ENCODE data around the gene S100A1. TPM values are rescaled to one million over a fixed set of nuclear protein-coding genes. Genes with fewer than 3 reads are reported as not detected.
A peak's percentile ranks its signal among the peaks of the same experiment; 100 is the strongest.
"Not testable (repeated sequence)": the region's sequence is repeated elsewhere in the genome, so short reads cannot be mapped to it uniquely, and the experiment has no call there.

The S100A1 gene
- total RNA-seq, 1 experiment from 2014 or later: 18.1 TPM

GRCh38 chr1:153636312-153636711, 8.1 kb downstream of the S100A1 start:
- POLR2A ChIA-PET: no interaction called here
- Mint-ChIP-seq H3K4me3 (ENCODE audit: unreplicated experiment) (peak overlapping the region; percentile 49), H3K9me3 (ENCODE audit: unreplicated experiment) (peaks cover 5% of the 10 kb centered on the region), H3K27ac (ENCODE audit: unreplicated experiment) (no peak overlapping the region), H3K36me3 (ENCODE audit: insufficient read depth, unreplicated experiment) (peaks cover 74% of the 10 kb centered on the region), H3K4me1 (ENCODE audit: low read depth, unreplicated experiment) (peaks cover 20% of the 10 kb centered on the region), H3K27me3 (ENCODE audit: insufficient read depth, unreplicated experiment) (no peaks in the 10 kb centered on the region)
- BruUV-seq (replicated peaks): no TSS peak
- no peak for DNase-seq
- H3K4me1 ChIP-seq: peaks cover 8% of the 10 kb centered on the region
- CTCF ChIA-PET: no interaction called here
- peaks cover 4% of the 10 kb centered on the region for H3K36me3 ChIP-seq (ENCODE audit: control insufficient read depth, insufficient read depth, low read length)
- no peaks in the 10 kb centered on the region for H3K9me3 ChIP-seq
- no peaks in the 10 kb centered on the region for H3K27me3 ChIP-seq (replicated peaks; ENCODE audit: control insufficient read depth, insufficient read depth, low read length)
- no peak for TF ChIP-seq CTCF (IDR thresholded peaks at IDR 0.05; ENCODE audit: insufficient read depth in 1 of 2, low read depth in 1 of 2, low read length in 1 of 2, severe bottlenecking in 1 of 2, unreplicated experiment in 1 of 2)
- H3K4me3 ChIP-seq (ENCODE audit: low read depth, low read length): no peak overlapping the region
- intact Hi-C loops (cut with micrococcal nuclease; ENCODE audit: unreplicated experiment): no loop called here

- H3K4me3 Mint-ChIP-seq (ENCODE audit: unreplicated experiment): no peak overlapping the region
- no peaks in the 10 kb centered on the region for H3K27me3 Mint-ChIP-seq (ENCODE audit: insufficient read depth, unreplicated experiment)
- BruUV-seq (replicated peaks): no TSS peak
- no peaks in the 10 kb centered on the region for H3K9me3 ChIP-seq
- H3K9me3 Mint-ChIP-seq (ENCODE audit: unreplicated experiment): no peaks in the 10 kb centered on the region
- POLR2A ChIA-PET: no interaction called here
- H3K4me3 ChIP-seq (ENCODE audit: low read depth, low read length): no peak overlapping the region
- H3K27me3 ChIP-seq (replicated peaks; ENCODE audit: control insufficient read depth, insufficient read depth, low read length): no peaks in the 10 kb centered on the region
- DNase-seq: no peak
- H3K4me1 Mint-ChIP-seq (ENCODE audit: low read depth, unreplicated experiment): peaks cover 19% of the 10 kb centered on the region
- intact Hi-C loops (cut with micrococcal nuclease; ENCODE audit: unreplicated experiment): no loop called here
- H3K27ac Mint-ChIP-seq (ENCODE audit: unreplicated experiment): no peak overlapping the region
- H3K36me3 ChIP-seq (ENCODE audit: control insufficient read depth, insufficient read depth, low read length): peaks cover 7% of the 10 kb centered on the region
- TF ChIP-seq CTCF (IDR thresholded peaks at IDR 0.05; ENCODE audit: insufficient read depth in 1 of 2, low read depth in 1 of 2, low read length in 1 of 2, severe bottlenecking in 1 of 2, unreplicated experiment in 1 of 2): no peak
- H3K36me3 Mint-ChIP-seq (ENCODE audit: insufficient read depth, unreplicated experiment): peaks cover 94% of the 10 kb centered on the region
- CTCF ChIA-PET: interaction anchor here (0.6 kb wide), 1 partner anchor 25 kb away, joined by 3 read pairs; the partner anchor contains the start of gene S100A16
- H3K4me1 ChIP-seq: peaks cover 3% of the 10 kb centered on the region
Measured at GRCh38 chr1:153638261-153638660, 10.0 kb downstream of the S100A1 start.

- no peak overlapping the region for H3K4me3 Mint-ChIP-seq (ENCODE audit: unreplicated experiment)
- Histone ChIP-seq H3K36me3 (ENCODE audit: control insufficient read depth, insufficient read depth, low read length) (peaks cover 7% of the 10 kb centered on the region), H3K4me3 (ENCODE audit: low read depth, low read length) (no peak overlapping the region), H3K4me1 (peaks cover 4% of the 10 kb centered on the region), H3K27me3 (replicated peaks; ENCODE audit: control insufficient read depth, insufficient read depth, low read length) (no peaks in the 10 kb centered on the region), H3K9me3 (no peaks in the 10 kb centered on the region)
- H3K9me3 Mint-ChIP-seq (ENCODE audit: unreplicated experiment): no peaks in the 10 kb centered on the region
- DNase-seq: no peak
- no peak overlapping the region for H3K27ac Mint-ChIP-seq (ENCODE audit: unreplicated experiment)
- intact Hi-C loops (cut with micrococcal nuclease; ENCODE audit: unreplicated experiment): no loop called here
- no peak for TF ChIP-seq CTCF (IDR thresholded peaks at IDR 0.05; ENCODE audit: insufficient read depth in 1 of 2, low read depth in 1 of 2, low read length in 1 of 2, severe bottlenecking in 1 of 2, unreplicated experiment in 1 of 2)
- no TSS peak for BruUV-seq (replicated peaks)
- peaks cover 29% of the 10 kb centered on the region for H3K4me1 Mint-ChIP-seq (ENCODE audit: low read depth, unreplicated experiment)
- ChIA-PET CTCF (no interaction called here), POLR2A (interaction anchor here (0.6 kb wide), 1 partner anchor 295 kb away, joined by 3 read pairs; no protein-coding TSS in a partner anchor)
- H3K36me3 Mint-ChIP-seq (ENCODE audit: insufficient read depth, unreplicated experiment): peaks cover 94% of the 10 kb centered on the region
- H3K27me3 Mint-ChIP-seq (ENCODE audit: insufficient read depth, unreplicated experiment): no peaks in the 10 kb centered on the region
Measured at GRCh38 chr1:153639280-153639679, 11.0 kb downstream of the S100A1 start.

GRCh38 chr1:153640213-153640612, 12.0 kb downstream of the S100A1 start:
- intact Hi-C loops (cut with micrococcal nuclease; ENCODE audit: unreplicated experiment); CTCF ChIA-PET; H3K4me3 Mint-ChIP-seq (ENCODE audit: unreplicated experiment); H3K27me3 ChIP-seq (replicated peaks; ENCODE audit: control insufficient read depth, insufficient read depth, low read length); BruUV-seq (replicated peaks); H3K4me3 ChIP-seq (ENCODE audit: low read depth, low read length); H3K27me3 Mint-ChIP-seq (ENCODE audit: insufficient read depth, unreplicated experiment); H3K9me3 Mint-ChIP-seq (ENCODE audit: unreplicated experiment); H3K36me3 ChIP-seq (ENCODE audit: control insufficient read depth, insufficient read depth, low read length); DNase-seq; H3K9me3 ChIP-seq; H3K4me1 ChIP-seq; H3K27ac Mint-ChIP-seq (ENCODE audit: unreplicated experiment): not testable (repeated sequence)
- peaks cover 32% of the 10 kb centered on the region for H3K4me1 Mint-ChIP-seq (ENCODE audit: low read depth, unreplicated experiment)
- H3K36me3 Mint-ChIP-seq (ENCODE audit: insufficient read depth, unreplicated experiment): peaks cover 94% of the 10 kb centered on the region
- POLR2A ChIA-PET: interaction anchor here (1.1 kb wide), 1 partner anchor 13 kb away, joined by 4 read pairs; the partner anchor contains the start of gene S100A13
